Transverse colon (tissue), 4 donors: ENCODE results near the gene SYMPK. TPM values are rescaled to one million over a fixed set of nuclear protein-coding genes. Genes with fewer than 3 reads are reported as not detected.

Experiments used
- DNase-seq: peaks from one replicate; pipeline ENCODE4 v3.0.0-alpha.2; 2019
- H3K27ac ChIP-seq, 4 donors: fragments of 200-600 bp; sonication (generic); 2 replicates each; pipeline ENCODE4 v1.5.1; 2016 to 2018; ENCODE audit warnings: inconsistent platforms in 4 of 4
- H3K27me3 ChIP-seq: fragments of 200-600 bp; sonication (generic); 2 replicates; pipeline ENCODE4 v1.5.1; 2017; ENCODE audit warnings: inconsistent platforms
- H3K36me3 ChIP-seq, 4 donors: fragments of 200-600 bp; sonication (generic); 2 replicates each; pipeline ENCODE4 v1.5.1; 2017 to 2019; ENCODE audit warnings: inconsistent platforms in 4 of 4
- H3K4me1 ChIP-seq, 4 donors: fragments of 200-600 bp; sonication (generic); 2 replicates each; pipeline ENCODE4 v1.5.1; 2017 to 2020; ENCODE audit warnings: inconsistent platforms in 4 of 4
- H3K4me3 ChIP-seq, 4 donors: fragments of 200-600 bp; sonication (generic); 1 replicate in 1 of 4; 2 replicates in 3 of 4; pipeline versions ENCODE4 v1.5.1 to v1.6.1; 2017 to 2019; ENCODE audit warnings: inconsistent platforms in 4 of 4
- H3K9me3 ChIP-seq, 2 donors: fragments of 200-600 bp; sonication (generic); 2 replicates each; pipeline ENCODE4 v1.5.1; 2017 to 2019; ENCODE audit warnings: inconsistent platforms in 2 of 2
- CTCF ChIP-seq, 5 experiments: fragments of 200-600 bp in 3 of 5; fragments of 450-650 bp in 2 of 5; sonication (generic) in 3 of 5; IDR thresholded peaks; 1 replicate in 2 of 5; 2 replicates in 3 of 5; pipeline ENCODE4 v1.5.1; 2016 to 2017; ENCODE audit warnings: antibody characterized with exemption in 5 of 5, inconsistent platforms in 3 of 5, mild to moderate bottlenecking in 2 of 5, moderate library complexity in 1 of 5
- EP300 ChIP-seq: sonication (generic); formaldehyde crosslinking; IDR thresholded peaks from one replicate; pipeline ENCODE4 v1.6.1; 2017; ENCODE audit warnings: antibody characterized with exemption, low read depth
- POLR2A ChIP-seq: fragments of 450-650 bp; IDR thresholded peaks from one replicate; pipeline ENCODE4 v1.6.1; 2016; ENCODE audit warnings: antibody characterized with exemption, mild to moderate bottlenecking, moderate library complexity
- POLR2AphosphoS5 ChIP-seq, 3 donors: sonication (generic); formaldehyde crosslinking; IDR thresholded peaks; one replicate each; pipeline ENCODE4 v1.6.1; 2016; ENCODE audit warnings: antibody characterized with exemption in 3 of 3
- WGBS, 2 donors: methylation state at CpG; one replicate each; pipeline ENCODE4 v1.1.5; 2018; ENCODE audit warnings: low coverage in 1 of 2; 5-methylcytosine and 5-hydroxymethylcytosine counted together
- in situ Hi-C, 4 donors: fragments of 200-750 bp; cut with MboI; loops; one replicate each; pipeline versions ENCODE4 v1.15.0 to v1.15.1; 2017; ENCODE audit warnings: low sequenced_read_pairs in 3 of 4, low pct_ligation_motif_present in 1 of 4, low pct_unique_long_range_greater_than_20kb in 1 of 4
- intact Hi-C: fragments of 100-400 bp; cut with DNase I; formaldehyde crosslinking; loops from one replicate; pipeline ENCODE4 v1.15.1; 2023; ENCODE audit warnings: low total_unique reads
- total RNA-seq, 4 donors: library from RNA; depleted of rRNA; stranded (reverse); fragments of >200 nt; gene quantifications; one replicate each; pipeline ENCODE4 v1.1.0, GENCODE V29; 2016

The SYMPK gene
- total RNA-seq, 4 donors from 2014 or later: 35.2 to 189 (median 81.9) TPM

GRCh38 chr19:45824531-45825262, 38.2 kb downstream of the SYMPK start:
- intact Hi-C loops: no loop called here
- no peak overlapping the region for H3K4me3 ChIP-seq
- no peak overlapping the region for H3K27ac ChIP-seq
- TF ChIP-seq EP300 (no peak), CTCF (IDR thresholded peaks at IDR 0.05) (no peak), POLR2AphosphoS5 (IDR thresholded peaks at IDR 0.05) (no peak), POLR2A (no peak)
- H3K4me1 ChIP-seq: peaks cover 0 to 5% (median 0%) of the 10 kb centered on the region in 4 donors
- H3K9me3 ChIP-seq: no peaks in the 10 kb centered on the region
- no peak for DNase-seq
- in situ Hi-C loops: no loop called here
- H3K36me3 ChIP-seq: peaks cover 0 to 42% (median 19%) of the 10 kb centered on the region in 4 donors
- no peaks in the 10 kb centered on the region for H3K27me3 ChIP-seq
- 50 to 86% methylated on average over 2 to 26 of the region's 26 CpGs for WGBS, 2 donors

- H3K4me3 ChIP-seq: no peak overlapping the region
- intact Hi-C loops: no loop called here
- WGBS, 2 donors: 48% methylated on average over 10 of the region's 12 CpGs; no CpG with 5 or more reads in 1 of the 2 donors
- no peak for TF ChIP-seq POLR2A
- peak in 1 of 3 donors; percentile 20 for TF ChIP-seq POLR2AphosphoS5 (IDR thresholded peaks at IDR 0.05)
- peaks cover 0 to 5% (median 0%) of the 10 kb centered on the region in 4 donors for H3K4me1 ChIP-seq
- peaks cover 0 to 36% (median 18%) of the 10 kb centered on the region in 4 donors for H3K36me3 ChIP-seq
- no peak for DNase-seq
- in situ Hi-C loops: no loop called here
- H3K9me3 ChIP-seq: no peaks in the 10 kb centered on the region
- H3K27ac ChIP-seq: no peak overlapping the region
- H3K27me3 ChIP-seq: no peaks in the 10 kb centered on the region
Measured at GRCh38 chr19:45824041-45824471, 38.9 kb downstream of the SYMPK start.

- 93 to 100% methylated on average over 1 to 12 of the region's 12 CpGs for WGBS, 2 donors
- no peaks in the 10 kb centered on the region for H3K27me3 ChIP-seq
- intact Hi-C loops: no loop called here
- no peaks in the 10 kb centered on the region for H3K9me3 ChIP-seq
- H3K4me1 ChIP-seq: peaks cover 0 to 5% (median 0%) of the 10 kb centered on the region in 4 donors
- peaks cover 0 to 27% (median 13%) of the 10 kb centered on the region in 4 donors for H3K36me3 ChIP-seq
- H3K27ac ChIP-seq: no peak overlapping the region
- no peak for DNase-seq
- H3K4me3 ChIP-seq: no peak overlapping the region
- TF ChIP-seq CTCF (IDR thresholded peaks at IDR 0.05) (no peak), POLR2A (no peak), EP300 (no peak), POLR2AphosphoS5 (IDR thresholded peaks at IDR 0.05) (no peak)
- in situ Hi-C loops: no loop called here
Measured at GRCh38 chr19:45823182-45823581, 39.8 kb downstream of the SYMPK start.

- H3K9me3 ChIP-seq: no peaks in the 10 kb centered on the region
- intact Hi-C loops: no loop called here
- no peak overlapping the region for H3K27ac ChIP-seq
- in situ Hi-C loops: no loop called here
- WGBS, 2 donors: 98% methylated on average over 5 of the region's 5 CpGs; no CpG with 5 or more reads in 1 of the 2 donors
- no peaks in the 10 kb centered on the region for H3K27me3 ChIP-seq
- H3K36me3 ChIP-seq: peaks cover 0 to 23% (median 11%) of the 10 kb centered on the region in 4 donors
- TF ChIP-seq POLR2AphosphoS5 (IDR thresholded peaks at IDR 0.05) (no peak), POLR2A (no peak), CTCF (IDR thresholded peaks at IDR 0.05) (no peak), EP300 (no peak)
- no peak for DNase-seq
- peaks cover 0 to 5% (median 0%) of the 10 kb centered on the region in 4 donors for H3K4me1 ChIP-seq
- no peak overlapping the region for H3K4me3 ChIP-seq
Measured at GRCh38 chr19:45822716-45823115, 40.2 kb downstream of the SYMPK start.
